ENCODE measurements around the gene RLN3. TPM values are rescaled to one million over a fixed set of nuclear protein-coding genes. Genes with fewer than 3 reads are reported as not detected.

The RLN3 gene
- total and polyA plus RNA-seq, 2 donors (not counting 1 experiment from before 2014, with no cell fraction given): not detected

DNA sequence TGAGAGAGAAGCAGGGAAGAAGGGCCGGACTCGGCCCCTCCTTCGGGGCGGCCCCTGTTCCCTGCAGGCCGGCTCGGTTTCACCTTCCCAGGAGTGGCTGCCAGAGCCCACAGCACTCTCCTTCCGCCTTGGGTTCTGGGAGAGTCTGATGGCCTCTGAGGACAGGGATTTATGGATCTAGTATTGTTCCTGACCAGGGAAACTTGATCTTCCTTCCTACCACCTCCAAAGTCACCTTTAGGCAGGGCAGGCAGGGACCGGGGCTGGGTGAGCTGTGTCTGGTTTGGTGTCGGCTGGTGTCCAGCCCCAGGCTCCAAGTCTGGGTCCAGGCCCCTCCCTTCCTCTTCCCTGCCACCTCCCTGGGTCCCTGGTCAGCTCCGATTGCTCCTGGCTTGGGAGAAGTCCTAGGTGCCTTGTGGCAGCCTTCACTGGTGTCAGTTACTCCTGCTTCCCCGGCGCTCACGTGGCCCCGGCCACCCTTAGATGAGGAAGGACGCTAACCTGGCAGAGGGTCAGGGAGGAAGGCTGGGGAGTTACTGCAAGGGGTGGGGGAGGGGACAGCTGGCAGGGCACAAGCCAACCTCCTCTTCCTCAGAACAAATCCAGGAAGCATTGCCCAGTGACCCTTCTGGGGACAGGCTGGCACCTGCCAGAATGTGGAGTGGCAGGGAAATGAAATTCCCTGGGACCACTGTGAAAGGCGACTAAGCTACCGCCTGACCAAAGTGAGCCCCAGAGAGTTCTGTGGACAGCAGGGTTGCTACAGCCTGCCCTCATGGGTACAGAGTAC is 40.7 kb upstream of the RLN3 start:
- no peak for TF ChIP-seq CTCF (conservative IDR thresholded peaks at IDR 0.05 in 1 of 2, IDR thresholded peaks at IDR 0.05 in 1 of 2; ENCODE audit: low read depth in 1 of 2, low read length in 2 of 2)
- no peak for TF ChIP-seq EZH2 (IDR thresholded peaks at IDR 0.05; ENCODE audit: low read length, missing control alignments)
- Histone ChIP-seq H3K79me2 (ENCODE audit: control insufficient read depth, insufficient read depth, low read length) (no peaks in the 10 kb centered on the region), H2AFZ (ENCODE audit: low read length) (no peak overlapping the region), H3K9ac (ENCODE audit: insufficient read depth, low read length) (no peak overlapping the region), H3K27ac (ENCODE audit: insufficient read depth, low read length) (peak overlapping the region; percentile 0), H4K20me1 (ENCODE audit: control insufficient read depth, extremely low read depth, insufficient read depth, low read length) (no peaks in the 10 kb centered on the region), H3K4me1 (ENCODE audit: control insufficient read depth, extremely low read depth, insufficient read depth, low read length) (peaks cover 7% of the 10 kb centered on the region), H3K4me3 (replicated peaks in 1 of 4; ENCODE audit: control extremely low read depth in 1 of 4, insufficient read depth in 1 of 4, low read depth in 3 of 4, low read length in 4 of 4) (no peak overlapping the region), H3K9me3 (ENCODE audit: control insufficient read depth, insufficient read depth, low read depth, low read length) (no peaks in the 10 kb centered on the region), H3K4me2 (ENCODE audit: extremely low read depth, insufficient read depth, low read length) (no peak overlapping the region), H3K36me3 (ENCODE audit: control insufficient read depth, insufficient read depth, low read length) (no peaks in the 10 kb centered on the region), H3K27me3 (ENCODE audit: control insufficient read depth, insufficient read depth, low read length) (no peaks in the 10 kb centered on the region)
- DNase-seq (ENCODE audit: low read depth in 2 of 2): no peak

DNA sequence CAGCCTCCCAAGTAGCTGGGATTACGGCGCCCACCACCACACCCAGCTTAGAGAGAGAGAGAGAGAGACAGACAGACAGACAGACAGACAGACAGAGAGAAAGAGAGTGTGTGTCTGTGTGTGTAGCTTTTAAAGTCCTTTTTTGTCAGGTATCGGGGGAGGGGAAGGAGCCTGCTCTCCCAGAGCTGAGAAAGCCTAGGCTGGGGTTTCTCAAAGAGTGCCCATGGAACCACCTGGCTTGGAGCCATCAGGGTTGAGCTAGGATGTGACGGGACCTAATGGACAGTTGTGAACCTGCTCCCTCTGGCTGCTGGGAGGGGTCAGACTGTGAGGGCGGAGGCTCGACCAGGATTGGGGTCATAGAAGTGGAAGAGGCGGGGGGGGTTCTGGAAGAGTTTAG is 38.5 kb upstream of the RLN3 start:
- Histone ChIP-seq H3K36me3 (ENCODE audit: control insufficient read depth, insufficient read depth, low read length) (peaks cover 5% of the 10 kb centered on the region), H3K4me1 (ENCODE audit: control insufficient read depth, extremely low read depth, insufficient read depth, low read length) (peaks cover 7% of the 10 kb centered on the region), H3K4me3 (replicated peaks in 1 of 4; ENCODE audit: control extremely low read depth in 1 of 4, insufficient read depth in 1 of 4, low read depth in 3 of 4, low read length in 4 of 4) (no peak overlapping the region), H2AFZ (ENCODE audit: low read length) (no peak overlapping the region), H3K27ac (ENCODE audit: insufficient read depth, low read length) (no peak overlapping the region), H3K4me2 (ENCODE audit: extremely low read depth, insufficient read depth, low read length) (no peak overlapping the region), H3K9me3 (ENCODE audit: control insufficient read depth, insufficient read depth, low read depth, low read length) (no peaks in the 10 kb centered on the region), H4K20me1 (ENCODE audit: control insufficient read depth, extremely low read depth, insufficient read depth, low read length) (no peaks in the 10 kb centered on the region), H3K9ac (ENCODE audit: insufficient read depth, low read length) (no peak overlapping the region), H3K79me2 (ENCODE audit: control insufficient read depth, insufficient read depth, low read length) (no peaks in the 10 kb centered on the region), H3K27me3 (ENCODE audit: control insufficient read depth, insufficient read depth, low read length) (no peaks in the 10 kb centered on the region)
- no peak for DNase-seq (ENCODE audit: low read depth in 2 of 2)
- TF ChIP-seq EZH2 (IDR thresholded peaks at IDR 0.05; ENCODE audit: low read length, missing control alignments): no peak
- no peak for TF ChIP-seq CTCF (conservative IDR thresholded peaks at IDR 0.05 in 1 of 2, IDR thresholded peaks at IDR 0.05 in 1 of 2; ENCODE audit: low read depth in 1 of 2, low read length in 2 of 2)

GRCh38 chr19:13990085-13990484 is 37.9 kb upstream of the RLN3 start:
- Histone ChIP-seq H3K9ac (ENCODE audit: insufficient read depth, low read length) (no peak overlapping the region), H3K27ac (ENCODE audit: insufficient read depth, low read length) (no peak overlapping the region)

More at GRCh38 chr19:13990085-13990484, 37.9 kb upstream of the RLN3 start:
- peaks cover 5% of the 10 kb centered on the region for H3K36me3 ChIP-seq (ENCODE audit: control insufficient read depth, insufficient read depth, low read length)
- peaks cover 7% of the 10 kb centered on the region for H3K4me1 ChIP-seq (ENCODE audit: control insufficient read depth, extremely low read depth, insufficient read depth, low read length)
- no peak for DNase-seq (ENCODE audit: low read depth in 2 of 2)
- no peaks in the 10 kb centered on the region for H3K27me3 ChIP-seq (ENCODE audit: control insufficient read depth, insufficient read depth, low read length)
- H4K20me1 ChIP-seq (ENCODE audit: control insufficient read depth, extremely low read depth, insufficient read depth, low read length): no peaks in the 10 kb centered on the region
- TF ChIP-seq EZH2 (IDR thresholded peaks at IDR 0.05; ENCODE audit: low read length, missing control alignments): no peak
- TF ChIP-seq CTCF (conservative IDR thresholded peaks at IDR 0.05 in 1 of 2, IDR thresholded peaks at IDR 0.05 in 1 of 2; ENCODE audit: low read depth in 1 of 2, low read length in 2 of 2): no peak
- H3K4me2 ChIP-seq (ENCODE audit: extremely low read depth, insufficient read depth, low read length): no peak overlapping the region
- H3K79me2 ChIP-seq (ENCODE audit: control insufficient read depth, insufficient read depth, low read length): no peaks in the 10 kb centered on the region
- no peak overlapping the region for H3K4me3 ChIP-seq (replicated peaks in 1 of 4; ENCODE audit: control extremely low read depth in 1 of 4, insufficient read depth in 1 of 4, low read depth in 3 of 4, low read length in 4 of 4)
- no peaks in the 10 kb centered on the region for H3K9me3 ChIP-seq (ENCODE audit: control insufficient read depth, insufficient read depth, low read depth, low read length)
- no peak overlapping the region for H2AFZ ChIP-seq (ENCODE audit: low read length)
